Endothelial cell of umbilical vein (primary cell): ENCODE measurements around the gene WDR11. TPM values are rescaled to one million over a fixed set of nuclear protein-coding genes. Genes with fewer than 3 reads are reported as not detected.

Source experiments
- BruUV-seq: library from RNA; stranded (reverse); fragments of 400-500 nt; replicated peaks from 2 replicates; lab custom pipeline; 2021; lab: Mats Ljungman, UMichigan
- CTCF ChIA-PET: fragments of 300-600, 350-600 bp; sonication (Branson Sonifier 250); formaldehyde crosslinking; loops from one replicate; lab custom pipeline; 2021; ENCODE audit warnings: antibody characterized with exemption, inconsistent platforms; lab: Charles Lee
- POLR2A ChIA-PET: fragments of 300-600, 350-600 bp; sonication (Branson Sonifier 250); formaldehyde crosslinking; loops from one replicate; lab custom pipeline; 2021; ENCODE audit warnings: antibody characterized with exemption, inconsistent platforms; lab: Charles Lee
- DNase-seq: peaks from one replicate; pipeline ENCODE4 v3.0.0-alpha.2; 2011; ENCODE audit warnings: low read depth, low spot score
- FAIRE-seq: peaks from 2 replicates; lab custom pipeline; 2011; peaks lifted over from hg19 to GRCh38; lab: Jason Lieb, UNC
- H2AFZ ChIP-seq: 2 replicates; pipeline ENCODE4 v1.6.0; 2012; ENCODE audit warnings: low read depth, low read length, control low read depth, inconsistent platforms
- H3K27ac ChIP-seq: 2 replicates; pipeline ENCODE4 v1.5.1; 2011; ENCODE audit warnings: low read depth, mild to moderate bottlenecking, control low read depth, low read length, moderate library complexity; ENCODE audit not compliant: insufficient read depth
- H3K27me3 ChIP-seq, 2 experiments: 2 replicates each; pipeline versions ENCODE4 v1.6.0 to v1.6.1; 2011; ENCODE audit warnings: low read length in 2 of 2, mixed read lengths in 1 of 2; ENCODE audit not compliant: control insufficient read depth in 2 of 2, insufficient read depth in 2 of 2
- H3K36me3 ChIP-seq, 2 experiments: 2 replicates in 1 of 2; 3 replicates in 1 of 2; pipeline ENCODE4 v1.5.1; 2011; ENCODE audit warnings: low read length in 2 of 2, mild to moderate bottlenecking in 1 of 2, moderate library complexity in 1 of 2; ENCODE audit not compliant: control insufficient read depth in 2 of 2, insufficient read depth in 2 of 2; ENCODE audit errors: extremely low read depth in 1 of 2
- H3K4me1 ChIP-seq: 3 replicates; pipeline ENCODE4 v1.5.1; 2011; ENCODE audit warnings: mild to moderate bottlenecking, low read length; ENCODE audit not compliant: control insufficient read depth, insufficient read depth; ENCODE audit errors: extremely low read depth
- H3K4me2 ChIP-seq: 2 replicates; pipeline ENCODE4 v1.6.1; 2011; ENCODE audit warnings: low read length, control low read depth, mixed read lengths; ENCODE audit not compliant: insufficient read depth
- H3K4me3 ChIP-seq, 3 experiments: fragments of 200-600 bp in 1 of 3; sonication (generic), shearing (Covaris generic) in 1 of 3; replicated peaks in 1 of 3; 2 replicates each; pipeline ENCODE4 v1.5.1; 2011 to 2016; ENCODE audit warnings: control low read depth in 3 of 3, low read length in 3 of 3, mild to moderate bottlenecking in 2 of 3, inconsistent platforms in 1 of 3, low read depth in 1 of 3, moderate library complexity in 1 of 3; ENCODE audit not compliant: insufficient read depth in 1 of 3
- H3K79me2 ChIP-seq: 2 replicates; pipeline ENCODE4 v1.6.0; 2012; ENCODE audit warnings: low read length, inconsistent platforms; ENCODE audit not compliant: control insufficient read depth, insufficient read depth
- H3K9ac ChIP-seq: replicated peaks from 2 replicates; pipeline ENCODE3; 2011; ENCODE audit warnings: low read length, control low read depth; ENCODE audit not compliant: insufficient read depth; ENCODE audit errors: extremely low read depth
- H3K9me1 ChIP-seq: replicated peaks from 3 replicates; pipeline ENCODE4 v1.6.0; 2011; ENCODE audit warnings: mild to moderate bottlenecking, low read length; ENCODE audit not compliant: control insufficient read depth, insufficient read depth; ENCODE audit errors: extremely low read depth
- H3K9me3 ChIP-seq: replicated peaks from 2 replicates; pipeline ENCODE4 v1.5.1; 2012; ENCODE audit warnings: low read length, inconsistent platforms; ENCODE audit not compliant: control insufficient read depth, insufficient read depth
- H4K20me1 ChIP-seq: replicated peaks from 2 replicates; pipeline ENCODE3; 2011; ENCODE audit warnings: mild to moderate bottlenecking, low read length; ENCODE audit not compliant: control insufficient read depth, insufficient read depth; ENCODE audit errors: extremely low read depth
- CTCF ChIP-seq, 2 donors: IDR thresholded peaks; 1 replicate in 1 of 2; 2 replicates in 1 of 2; pipeline ENCODE4 v1.5.1; 2011; ENCODE audit warnings: low read length in 2 of 2, mild to moderate bottlenecking in 2 of 2, moderate library complexity in 2 of 2, control low read depth in 1 of 2, inconsistent platforms in 1 of 2, low read depth in 1 of 2; ENCODE audit not compliant: insufficient read depth in 1 of 2; ENCODE audit errors: extremely low read depth in 1 of 2
- EZH2 ChIP-seq: IDR thresholded peaks from 2 replicates; pipeline ENCODE4 v1.6.1; 2012; ENCODE audit warnings: borderline replicate concordance, low read depth, mild to moderate bottlenecking, moderate library complexity, low read length, inconsistent platforms; ENCODE audit not compliant: severe bottlenecking
- FOS ChIP-seq: IDR thresholded peaks from 2 replicates; pipeline ENCODE4 v1.6.1; 2011; ENCODE audit warnings: mild to moderate bottlenecking, low read length, moderate library complexity, borderline replicate concordance; ENCODE audit not compliant: insufficient read depth
- GATA2 ChIP-seq: IDR thresholded peaks from 2 replicates; pipeline ENCODE4 v1.7.0; 2011; ENCODE audit warnings: low read depth, mild to moderate bottlenecking, moderate library complexity, mixed read lengths, low read length; ENCODE audit not compliant: insufficient read length, insufficient read depth
- JUN ChIP-seq: IDR thresholded peaks from 2 replicates; pipeline ENCODE4 v1.6.1; 2011; ENCODE audit warnings: borderline replicate concordance, low read depth; ENCODE audit not compliant: insufficient read length, insufficient read depth
- MAX ChIP-seq: IDR thresholded peaks from 2 replicates; pipeline ENCODE4 v1.6.1; 2011; ENCODE audit not compliant: insufficient read depth, insufficient read length
- MYC ChIP-seq: IDR thresholded peaks from one replicate; pipeline ENCODE4 v1.6.1; 2011; ENCODE audit warnings: mild to moderate bottlenecking, low read depth, low read length
- POLR2A ChIP-seq: IDR thresholded peaks from 2 replicates; pipeline ENCODE4 v1.6.1; 2012; ENCODE audit warnings: low read depth, mild to moderate bottlenecking, control low read depth, low read length
- POLR2AphosphoS5 ChIP-seq: IDR thresholded peaks from 2 replicates; pipeline ENCODE4 v1.6.1; 2012; ENCODE audit warnings: low read depth, mild to moderate bottlenecking, control low read depth, low read length, moderate library complexity; ENCODE audit not compliant: insufficient read depth
- dilution Hi-C: fragments of 300-500 bp; cut with MboI; formaldehyde crosslinking; loops from one replicate; pipeline ENCODE4 v1.15.0; 2019; ENCODE audit warnings: low sequenced_read_pairs; ENCODE audit not compliant: extremely low pct_ligation_motif_present
- intact Hi-C: fragments of 100-400 bp; cut with micrococcal nuclease; formaldehyde crosslinking; loops from one replicate; pipeline ENCODE4 v1.10.0; 2022
- polyA plus RNA-seq, 4 experiments: library from polyadenylated mRNA; depleted of rRNA in 3 of 4; stranded (reverse) in 3 of 4; unstranded in 1 of 4; fragments of >200 nt; gene quantifications; 2 replicates each; pipeline versions ENCODE4 v1.2.1 to v1.2.3, GENCODE V29; 2011 to 2012; ENCODE audit warnings: missing spikeins in 1 of 4
- total RNA-seq: library from RNA; stranded (reverse); gene quantifications from 2 replicates; pipeline ENCODE4 v1.2.3, GENCODE V29; 2021

The WDR11 gene
- total and polyA plus RNA-seq, 2 donors (not counting 3 experiments of a cell fraction or from before 2014, with no cell fraction given) = 63.6 to 73.9 TPM

- Histone ChIP-seq H3K4me3 (no peak overlapping the region), H4K20me1 (no peaks in the 10 kb centered on the region), H3K4me1 (peaks cover 9% of the 10 kb centered on the region), H2AFZ (no peak overlapping the region), H3K27ac (no peak overlapping the region), H3K9ac (no peak overlapping the region), H3K9me3 (no peaks in the 10 kb centered on the region), H3K4me2 (no peak overlapping the region), H3K36me3 (no peaks in the 10 kb centered on the region), H3K79me2 (no peaks in the 10 kb centered on the region), H3K27me3 (peaks cover 21 to 28% of the 10 kb centered on the region in 2 experiments), H3K9me1 (no peaks in the 10 kb centered on the region)
- FAIRE-seq (no peak), DNase-seq (no peak)
- no peak for TF ChIP-seq POLR2A
- TF ChIP-seq POLR2AphosphoS5 = no peak
- TF ChIP-seq GATA2 = no peak
- no peak for TF ChIP-seq MYC
- no peak for TF ChIP-seq EZH2
- TF ChIP-seq MAX = no peak
- no peak for TF ChIP-seq JUN
- TF ChIP-seq CTCF (IDR thresholded peaks at IDR 0.05; ENCODE audit: extremely low read depth in 1 of 2, insufficient read depth in 1 of 2, low read depth in 1 of 2, low read length in 2 of 2) = no peak
- no peak for TF ChIP-seq FOS
- ChIA-PET POLR2A (no interaction called here), CTCF (interaction anchor here (1.0 to 1.5 kb wide), 2 partner anchors 9 to 947 kb away, joined by 3 to 6 read pairs; no protein-coding TSS in a partner anchor)
- dilution Hi-C loops = no loop called here
- BruUV-seq = no TSS peak
- intact Hi-C loops = no loop called here
These were observed 102.7 kb downstream of the WDR11 start for GRCh38 chr10:120953897-120954296.
